ENCODE results near the gene SLC19A1. TPM values are rescaled to one million over a fixed set of nuclear protein-coding genes. Genes with fewer than 3 reads are reported as not detected.
"Not testable (repeated sequence)": the region's sequence is repeated elsewhere in the genome, so short reads cannot be mapped to it uniquely, and the experiment has no call there.

SLC19A1 gene
- total and polyA plus RNA-seq, 3 experiments from 2014 or later, result 7.0 to 66.8 (median 55.7) TPM

DNA sequence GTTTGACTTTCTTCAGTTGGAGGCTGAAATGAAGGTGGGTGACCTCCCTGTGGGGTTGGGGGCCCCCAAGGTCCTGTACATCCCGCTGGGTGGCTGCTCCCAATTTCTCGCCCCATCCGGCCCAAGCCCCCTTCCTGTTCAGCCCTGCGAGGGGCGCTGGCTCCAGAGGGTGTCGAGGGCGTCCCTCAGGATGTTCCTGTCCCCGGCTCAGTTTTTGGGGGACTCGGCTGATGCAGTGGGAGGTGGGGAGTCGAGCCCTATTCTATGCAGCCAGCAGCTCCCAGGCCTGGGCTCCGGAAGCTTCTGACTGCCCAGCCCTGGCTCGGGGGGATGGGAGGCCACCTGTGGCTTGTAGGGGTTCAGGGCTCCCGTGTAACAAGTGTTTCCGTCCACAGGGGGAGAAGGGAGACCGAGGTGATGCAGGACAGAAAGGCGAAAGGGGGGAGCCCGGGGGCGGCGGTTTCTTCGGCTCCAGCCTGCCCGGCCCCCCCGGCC lies 38.2 kb downstream of the SLC19A1 start:
- Mint-ChIP-seq H3K27ac (no peak overlapping the region), H3K9me3 (no peaks in the 10 kb centered on the region), H3K36me3 (no peaks in the 10 kb centered on the region), H3K27me3 (no peaks in the 10 kb centered on the region), H3K4me1 (peaks cover 0 to 2% (median 0%) of the 10 kb centered on the region in 3 donors), H3K4me3 (no peak overlapping the region)
- Histone ChIP-seq H3K9me3 (ENCODE audit: low read length) (no peaks in the 10 kb centered on the region), H3K4me1 (ENCODE audit: insufficient read depth, low read length) (no peaks in the 10 kb centered on the region), H3K27ac (ENCODE audit: low read depth, low read length) (no peak overlapping the region), H3K36me3 (ENCODE audit: insufficient read depth, low read length) (no peaks in the 10 kb centered on the region), H3K4me3 (ENCODE audit: low read length) (no peak overlapping the region), H3K27me3 (ENCODE audit: insufficient read depth, low read length, poor library complexity, severe bottlenecking) (no peaks in the 10 kb centered on the region)
- ChIA-PET CTCF (no interaction called here), POLR2A (no interaction called here)
- peak in 1 of 5 donors; percentile 42 for DNase-seq

DNA sequence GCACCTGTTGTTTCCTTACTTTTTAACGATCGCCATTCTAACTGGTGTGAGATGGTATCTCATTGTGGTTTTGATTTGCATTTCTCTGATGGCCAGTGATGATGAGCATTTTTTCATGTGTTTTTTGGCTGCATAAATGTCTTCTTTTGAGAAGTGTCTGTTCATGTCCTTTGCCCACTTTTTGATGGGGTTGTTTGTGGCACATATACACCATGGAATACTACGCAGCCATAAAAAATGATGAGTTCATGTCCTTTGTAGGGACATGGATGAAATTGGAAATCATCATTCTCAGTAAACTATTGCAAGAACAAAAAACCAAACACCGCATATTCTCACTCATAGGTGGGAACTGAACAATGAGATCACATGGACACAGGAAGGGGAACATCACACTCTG lies 39.0 kb downstream of the SLC19A1 start:
- H3K27ac Mint-ChIP-seq; H3K36me3 Mint-ChIP-seq; H3K4me1 Mint-ChIP-seq; H3K27me3 ChIP-seq (ENCODE audit: insufficient read depth, low read length, poor library complexity, severe bottlenecking); H3K4me1 ChIP-seq (ENCODE audit: insufficient read depth, low read length); H3K4me3 Mint-ChIP-seq; CTCF ChIA-PET; H3K9me3 ChIP-seq (ENCODE audit: low read length); POLR2A ChIA-PET; H3K27me3 Mint-ChIP-seq; H3K9me3 Mint-ChIP-seq; DNase-seq; H3K4me3 ChIP-seq (ENCODE audit: low read length); H3K27ac ChIP-seq (ENCODE audit: low read depth, low read length); H3K36me3 ChIP-seq (ENCODE audit: insufficient read depth, low read length): not testable (repeated sequence)

DNA sequence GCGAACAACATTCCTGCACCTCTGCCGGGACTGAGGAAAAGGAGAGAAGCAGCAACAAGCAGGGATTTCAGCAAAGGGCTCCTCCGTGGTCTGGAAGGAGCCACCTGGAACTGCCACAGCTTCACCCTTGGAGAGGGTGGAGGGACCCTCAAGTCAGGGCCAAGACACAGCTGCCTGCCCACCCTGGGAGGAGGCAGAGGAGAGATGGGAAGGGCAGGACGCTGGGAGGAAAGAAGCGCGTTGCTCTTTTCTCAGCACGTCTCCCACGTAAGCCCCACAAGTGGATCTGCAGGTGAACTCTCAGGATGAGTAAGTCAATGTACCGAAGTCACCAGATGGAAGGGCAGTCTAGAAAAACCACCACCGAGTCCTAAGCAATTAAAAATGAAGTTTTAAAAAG lies 39.6 kb downstream of the SLC19A1 start:
- DNase-seq, result peak in 1 of 5 donors; percentile 27
- H3K4me3 Mint-ChIP-seq, result no peak overlapping the region
- peak overlapping the region in 2 of 8 donors; percentile 34 to 75 for H3K27ac Mint-ChIP-seq
- Histone ChIP-seq H3K27me3 (ENCODE audit: insufficient read depth, low read length, poor library complexity, severe bottlenecking) (no peaks in the 10 kb centered on the region), H3K27ac (ENCODE audit: low read depth, low read length) (no peak overlapping the region), H3K9me3 (ENCODE audit: low read length) (no peaks in the 10 kb centered on the region), H3K36me3 (ENCODE audit: insufficient read depth, low read length) (no peaks in the 10 kb centered on the region), H3K4me3 (ENCODE audit: low read length) (no peak overlapping the region), H3K4me1 (ENCODE audit: insufficient read depth, low read length) (no peaks in the 10 kb centered on the region)
- no peaks in the 10 kb centered on the region for H3K36me3 Mint-ChIP-seq
- no peaks in the 10 kb centered on the region for H3K9me3 Mint-ChIP-seq
- ChIA-PET POLR2A (no interaction called here), CTCF (no interaction called here)
- H3K4me1 Mint-ChIP-seq, result peaks cover 0 to 2% (median 0%) of the 10 kb centered on the region in 3 donors
- no peaks in the 10 kb centered on the region for H3K27me3 Mint-ChIP-seq

DNA sequence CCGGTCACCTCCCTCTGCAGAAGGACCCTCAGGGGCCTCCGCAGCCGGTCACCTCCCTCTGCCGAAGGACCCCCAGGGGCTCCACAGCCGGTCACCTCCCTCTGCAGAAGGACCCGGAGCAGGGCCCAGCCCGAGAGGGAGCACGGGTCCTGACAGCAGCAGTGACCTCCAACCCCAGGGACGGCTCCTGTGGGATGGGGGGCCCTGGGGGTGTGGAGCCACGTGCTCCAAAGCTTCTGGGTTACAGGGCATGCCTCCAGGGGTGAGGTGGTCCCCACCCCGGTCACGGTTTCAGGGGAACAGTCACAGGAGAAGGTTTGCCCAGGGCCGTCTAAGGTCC lies 40.3 kb downstream of the SLC19A1 start:
- H3K27ac ChIP-seq (ENCODE audit: low read depth, low read length), result no peak overlapping the region
- CTCF ChIA-PET, result no interaction called here
- peaks cover 0 to 2% (median 0%) of the 10 kb centered on the region in 3 donors for H3K4me1 Mint-ChIP-seq
- no peaks in the 10 kb centered on the region for H3K27me3 Mint-ChIP-seq
- H3K9me3 ChIP-seq (ENCODE audit: low read length), result no peaks in the 10 kb centered on the region
- no peak overlapping the region for H3K4me3 Mint-ChIP-seq
- no peaks in the 10 kb centered on the region for H3K9me3 Mint-ChIP-seq
- no peak overlapping the region for H3K27ac Mint-ChIP-seq
- H3K4me1 ChIP-seq (ENCODE audit: insufficient read depth, low read length), result no peaks in the 10 kb centered on the region
- H3K4me3 ChIP-seq (ENCODE audit: low read length), result no peak overlapping the region
- no peaks in the 10 kb centered on the region for H3K36me3 ChIP-seq (ENCODE audit: insufficient read depth, low read length)
- H3K36me3 Mint-ChIP-seq, result no peaks in the 10 kb centered on the region
- no peaks in the 10 kb centered on the region for H3K27me3 ChIP-seq (ENCODE audit: insufficient read depth, low read length, poor library complexity, severe bottlenecking)
- POLR2A ChIA-PET, result no interaction called here
- DNase-seq, result peak in 1 of 5 donors; percentile 33

DNA sequence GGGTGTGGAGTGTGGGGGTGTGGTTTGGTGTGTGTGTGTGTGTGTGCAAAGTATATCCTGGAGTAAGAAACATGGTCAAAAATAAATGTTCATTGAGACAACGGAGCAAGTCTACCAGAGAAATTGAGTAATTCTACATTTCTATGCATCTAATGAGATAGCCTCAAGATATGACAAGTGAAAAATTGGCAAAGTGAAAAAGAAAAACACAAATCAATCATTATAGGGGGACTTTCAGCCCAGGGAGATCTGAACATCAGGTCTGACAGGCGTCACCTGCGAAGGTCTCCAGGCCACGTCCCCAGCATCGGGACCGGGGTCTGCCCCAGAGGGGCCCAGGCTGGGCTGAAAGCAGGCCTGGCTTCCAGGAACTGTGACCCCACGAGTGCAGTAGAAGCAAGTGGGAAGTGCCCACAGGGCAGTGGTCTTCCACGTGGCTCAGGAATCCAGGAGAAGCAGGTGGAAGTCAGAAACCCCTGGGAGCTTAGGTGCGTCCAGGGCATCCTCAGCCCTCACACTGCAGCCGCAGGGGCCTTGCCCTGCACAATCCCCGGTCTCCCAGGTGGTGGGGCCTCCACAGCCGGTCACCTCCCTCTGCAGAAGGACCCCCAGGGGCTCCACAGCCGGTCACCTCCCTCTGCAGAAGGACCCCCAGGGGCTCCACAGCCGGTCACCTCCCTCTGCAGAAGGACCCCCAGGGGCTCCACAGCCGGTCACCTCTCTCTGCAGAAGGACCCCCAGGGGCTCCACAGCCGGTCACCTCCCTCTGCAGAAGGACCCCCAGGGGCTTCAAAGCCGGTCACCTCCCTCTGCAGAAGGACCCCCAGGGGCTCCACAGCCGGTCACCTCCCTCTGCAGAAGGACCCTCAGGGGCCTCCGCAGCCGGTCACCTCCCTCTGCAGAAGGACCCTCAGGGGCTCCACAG lies 40.9 kb downstream of the SLC19A1 start:
- CTCF ChIA-PET; H3K9me3 Mint-ChIP-seq; H3K36me3 Mint-ChIP-seq; POLR2A ChIA-PET; H3K27me3 Mint-ChIP-seq; H3K4me1 ChIP-seq (ENCODE audit: insufficient read depth, low read length); H3K9me3 ChIP-seq (ENCODE audit: low read length); H3K27me3 ChIP-seq (ENCODE audit: insufficient read depth, low read length, poor library complexity, severe bottlenecking); H3K27ac Mint-ChIP-seq; H3K4me3 Mint-ChIP-seq; H3K4me3 ChIP-seq (ENCODE audit: low read length); H3K36me3 ChIP-seq (ENCODE audit: insufficient read depth, low read length); H3K4me1 Mint-ChIP-seq; H3K27ac ChIP-seq (ENCODE audit: low read depth, low read length): not testable (repeated sequence)
- DNase-seq, result peak in 1 of 5 donors; percentile 36

DNA sequence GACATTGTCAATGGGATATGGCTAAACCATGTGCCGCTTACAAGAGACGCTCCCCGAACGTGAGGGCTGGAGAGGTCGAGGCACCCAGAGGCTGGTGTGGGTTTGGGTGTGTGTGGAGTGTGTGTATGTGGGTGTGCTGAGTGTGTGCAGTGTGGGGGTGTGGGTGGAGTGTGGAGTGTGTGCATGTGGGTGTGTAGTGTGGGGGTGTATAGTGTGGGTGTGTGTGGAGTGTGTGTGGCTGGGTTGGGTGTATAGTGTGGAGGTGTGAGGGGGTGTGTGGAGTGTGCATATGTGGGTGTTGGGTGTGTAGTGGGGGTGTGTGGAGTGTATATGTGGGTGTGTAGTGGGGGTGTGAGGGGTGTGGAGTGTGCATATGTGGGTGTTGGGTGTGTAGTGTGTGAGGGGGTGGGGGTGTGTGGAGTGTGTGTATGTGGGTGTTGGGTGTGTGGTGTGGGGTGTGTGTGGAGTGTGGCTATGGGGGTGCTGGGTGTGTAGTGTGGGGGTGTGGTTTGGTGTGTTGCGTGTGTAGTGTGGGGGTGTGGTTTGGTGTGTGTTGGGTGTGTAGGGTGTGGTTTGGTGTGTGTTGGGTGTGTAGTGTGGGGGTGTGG lies 42.2 kb downstream of the SLC19A1 start:
- Histone ChIP-seq H3K4me1 (ENCODE audit: insufficient read depth, low read length) (no peaks in the 10 kb centered on the region), H3K27ac (ENCODE audit: low read depth, low read length) (no peak overlapping the region), H3K4me3 (ENCODE audit: low read length) (no peak overlapping the region), H3K36me3 (ENCODE audit: insufficient read depth, low read length) (no peaks in the 10 kb centered on the region), H3K9me3 (ENCODE audit: low read length) (no peaks in the 10 kb centered on the region), H3K27me3 (ENCODE audit: insufficient read depth, low read length, poor library complexity, severe bottlenecking) (no peaks in the 10 kb centered on the region)
- Mint-ChIP-seq H3K9me3 (no peaks in the 10 kb centered on the region), H3K36me3 (no peaks in the 10 kb centered on the region), H3K4me1 (peaks cover 0 to 2% (median 0%) of the 10 kb centered on the region in 3 donors), H3K27ac (no peak overlapping the region), H3K4me3 (no peak overlapping the region), H3K27me3 (no peaks in the 10 kb centered on the region)
- peak in 1 of 5 donors; percentile 39 for DNase-seq
- POLR2A ChIA-PET, result no interaction called here
- CTCF ChIA-PET, result no interaction called here

DNA sequence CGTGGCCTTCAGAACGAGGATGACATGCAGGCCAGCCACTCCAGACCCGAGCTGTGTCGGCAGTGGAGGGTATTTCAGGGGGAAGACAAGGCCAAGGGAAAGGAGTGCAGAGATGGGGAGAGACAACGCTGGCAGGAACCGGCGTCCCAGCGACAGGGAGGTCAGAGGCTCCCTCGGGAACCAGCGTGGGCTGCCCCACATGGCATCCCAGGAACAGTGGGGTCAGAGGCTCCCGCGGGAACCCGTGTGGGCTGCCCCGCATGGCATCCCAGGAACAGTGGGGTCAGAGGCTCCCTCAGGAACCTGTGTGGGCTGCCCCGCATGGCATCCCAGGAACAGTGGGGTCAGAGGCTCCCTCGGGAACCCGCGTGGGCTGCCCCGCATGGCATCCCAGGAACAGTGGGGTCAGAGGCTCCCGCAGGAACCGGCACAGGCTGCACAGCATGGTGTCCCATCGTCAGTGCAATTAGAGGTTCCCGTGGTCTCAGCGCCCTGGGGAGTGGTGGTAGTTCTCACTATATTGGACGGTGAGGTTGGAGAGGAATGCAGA lies 43.0 kb downstream of the SLC19A1 start:
- POLR2A ChIA-PET, result no interaction called here
- no peaks in the 10 kb centered on the region for H3K9me3 ChIP-seq (ENCODE audit: low read length)

DNA sequence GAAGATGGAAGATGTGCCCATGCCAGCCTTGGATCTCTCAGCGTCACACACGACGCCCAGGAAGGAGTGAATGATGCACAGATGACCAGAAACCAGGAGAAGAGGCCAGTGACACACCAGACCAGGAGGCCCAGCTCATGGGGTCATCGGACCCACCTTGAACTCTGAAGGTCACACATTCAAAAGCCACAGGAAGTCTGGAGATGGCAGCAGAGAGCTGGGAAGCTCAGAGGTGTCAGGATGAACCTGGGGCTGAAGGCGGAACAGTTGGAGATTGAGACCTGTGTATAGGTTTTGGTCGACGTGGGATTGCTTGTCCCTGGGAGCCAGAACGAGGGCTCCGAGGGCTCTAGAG lies 43.6 kb downstream of the SLC19A1 start:
- Histone ChIP-seq H3K36me3 (ENCODE audit: insufficient read depth, low read length) (no peaks in the 10 kb centered on the region), H3K4me3 (ENCODE audit: low read length) (no peak overlapping the region), H3K4me1 (ENCODE audit: insufficient read depth, low read length) (no peaks in the 10 kb centered on the region), H3K9me3 (ENCODE audit: low read length) (no peaks in the 10 kb centered on the region), H3K27ac (ENCODE audit: low read depth, low read length) (no peak overlapping the region), H3K27me3 (ENCODE audit: insufficient read depth, low read length, poor library complexity, severe bottlenecking) (no peaks in the 10 kb centered on the region)
- Mint-ChIP-seq H3K27me3 (no peaks in the 10 kb centered on the region), H3K9me3 (no peaks in the 10 kb centered on the region), H3K4me1 (peaks cover 0 to 2% (median 0%) of the 10 kb centered on the region in 3 donors), H3K36me3 (no peaks in the 10 kb centered on the region), H3K27ac (no peak overlapping the region), H3K4me3 (no peak overlapping the region)
- ChIA-PET CTCF (no interaction called here), POLR2A (no interaction called here)
- no peak for DNase-seq

More for the DNA sequence above, 43.0 kb downstream of the SLC19A1 start:
- peaks cover 0 to 2% (median 0%) of the 10 kb centered on the region in 3 donors for H3K4me1 Mint-ChIP-seq
- no peaks in the 10 kb centered on the region for H3K9me3 Mint-ChIP-seq
- no peak overlapping the region for H3K4me3 ChIP-seq (ENCODE audit: low read length)
- peak overlapping the region in 1 of 8 donors; percentile 9 for H3K27ac Mint-ChIP-seq
- CTCF ChIA-PET, result no interaction called here
- no peak overlapping the region for H3K27ac ChIP-seq (ENCODE audit: low read depth, low read length)
- H3K4me3 Mint-ChIP-seq, result no peak overlapping the region
- H3K27me3 ChIP-seq (ENCODE audit: insufficient read depth, low read length, poor library complexity, severe bottlenecking), result no peaks in the 10 kb centered on the region
- H3K36me3 Mint-ChIP-seq, result no peaks in the 10 kb centered on the region
- no peaks in the 10 kb centered on the region for H3K4me1 ChIP-seq (ENCODE audit: insufficient read depth, low read length)
- no peaks in the 10 kb centered on the region for H3K36me3 ChIP-seq (ENCODE audit: insufficient read depth, low read length)
- H3K27me3 Mint-ChIP-seq, result no peaks in the 10 kb centered on the region
- DNase-seq, result peak in 1 of 5 donors; percentile 18

Measured in CD8-positive, alpha-beta memory T cell (primary cell).